NCI-H524 treated with DMSO at 0.1 percent for 48 hours (cell line): ENCODE data around the gene PRPF19.

Experiments used
- DNase-seq: peaks from one replicate; lab custom pipeline; 2025; lab: John Stamatoyannopoulos, UW

Gene PRPF19

GRCh38 chr11:60857378-60858232 lies 48.8 kb downstream of the PRPF19 start:
- no peak for DNase-seq

- DNase-seq: no peak
These were observed 50.4 kb downstream of the PRPF19 start, which contains the start of gene PTGDR2 for GRCh38 chr11:60855726-60856633. PTGDR2 (minus strand) TSS chr11:60855950; CDS start chr11:60853722, 2,228 bp downstream.

- DNase-seq: no peak
These were observed 51.3 kb downstream of the PRPF19 start for GRCh38 chr11:60854847-60855725.

- no peak for DNase-seq
These were observed 52.1 kb downstream of the PRPF19 start for GRCh38 chr11:60854140-60854846.

GRCh38 chr11:60852982-60853950 lies 53.1 kb downstream of the PRPF19 start:
- DNase-seq: no peak

GRCh38 chr11:60852117-60852981 lies 54.0 kb downstream of the PRPF19 start:
- no peak for DNase-seq

- DNase-seq: no peak
These were observed 54.9 kb downstream of the PRPF19 start for GRCh38 chr11:60851327-60852104.

- no peak for DNase-seq
These were observed 56.5 kb downstream of the PRPF19 start for GRCh38 chr11:60849641-60850520.

- no peak for DNase-seq
These were observed 57.7 kb downstream of the PRPF19 start for GRCh38 chr11:60848714-60849151.

GRCh38 chr11:60847896-60848295 lies 58.5 kb downstream of the PRPF19 start:
- DNase-seq: no peak

- DNase-seq: no peak
These were observed 59.1 kb downstream of the PRPF19 start for GRCh38 chr11:60847281-60847680.

GRCh38 chr11:60845338-60845737 lies 61.0 kb downstream of the PRPF19 start:
- no peak for DNase-seq

GRCh38 chr11:60844870-60845221 lies 61.5 kb downstream of the PRPF19 start:
- no peak for DNase-seq

- no peak for DNase-seq
These were observed 62.1 kb downstream of the PRPF19 start for GRCh38 chr11:60844045-60844869.

- DNase-seq: no peak
These were observed 63.5 kb downstream of the PRPF19 start for GRCh38 chr11:60842668-60843600.
